Transverse colon (tissue), 4 donors: Measurements from ENCODE around the gene MMP27. TPM values are rescaled to one million over a fixed set of nuclear protein-coding genes. Genes with fewer than 3 reads are reported as not detected.
A peak's percentile ranks its signal among the peaks of the same experiment; 100 is the strongest.
"Not testable (repeated sequence)": the region's sequence is repeated elsewhere in the genome, so short reads cannot be mapped to it uniquely, and the experiment has no call there.

Experiments used
- DNase-seq: peaks from one replicate; pipeline ENCODE4 v3.0.0-alpha.2; 2019
- H3K27ac ChIP-seq, 4 donors: fragments of 200-600 bp; sonication (generic); 2 replicates each; pipeline ENCODE4 v1.5.1; 2016 to 2018; ENCODE audit warnings: inconsistent platforms in 4 of 4
- H3K27me3 ChIP-seq: fragments of 200-600 bp; sonication (generic); 2 replicates; pipeline ENCODE4 v1.5.1; 2017; ENCODE audit warnings: inconsistent platforms
- H3K36me3 ChIP-seq, 4 donors: fragments of 200-600 bp; sonication (generic); 2 replicates each; pipeline ENCODE4 v1.5.1; 2017 to 2019; ENCODE audit warnings: inconsistent platforms in 4 of 4
- H3K4me1 ChIP-seq, 4 donors: fragments of 200-600 bp; sonication (generic); 2 replicates each; pipeline ENCODE4 v1.5.1; 2017 to 2020; ENCODE audit warnings: inconsistent platforms in 4 of 4
- H3K4me3 ChIP-seq, 4 donors: fragments of 200-600 bp; sonication (generic); 1 replicate in 1 of 4; 2 replicates in 3 of 4; pipeline versions ENCODE4 v1.5.1 to v1.6.1; 2017 to 2019; ENCODE audit warnings: inconsistent platforms in 4 of 4
- H3K9me3 ChIP-seq, 2 donors: fragments of 200-600 bp; sonication (generic); 2 replicates each; pipeline ENCODE4 v1.5.1; 2017 to 2019; ENCODE audit warnings: inconsistent platforms in 2 of 2
- CTCF ChIP-seq, 5 experiments: fragments of 200-600 bp in 3 of 5; fragments of 450-650 bp in 2 of 5; sonication (generic) in 3 of 5; IDR thresholded peaks; 1 replicate in 2 of 5; 2 replicates in 3 of 5; pipeline ENCODE4 v1.5.1; 2016 to 2017; ENCODE audit warnings: antibody characterized with exemption in 5 of 5, inconsistent platforms in 3 of 5, mild to moderate bottlenecking in 2 of 5, moderate library complexity in 1 of 5
- EP300 ChIP-seq: sonication (generic); formaldehyde crosslinking; IDR thresholded peaks from one replicate; pipeline ENCODE4 v1.6.1; 2017; ENCODE audit warnings: antibody characterized with exemption, low read depth
- POLR2A ChIP-seq: fragments of 450-650 bp; IDR thresholded peaks from one replicate; pipeline ENCODE4 v1.6.1; 2016; ENCODE audit warnings: antibody characterized with exemption, mild to moderate bottlenecking, moderate library complexity
- POLR2AphosphoS5 ChIP-seq, 3 donors: sonication (generic); formaldehyde crosslinking; IDR thresholded peaks; one replicate each; pipeline ENCODE4 v1.6.1; 2016; ENCODE audit warnings: antibody characterized with exemption in 3 of 3
- WGBS, 2 donors: methylation state at CpG; one replicate each; pipeline ENCODE4 v1.1.5; 2018; ENCODE audit warnings: low coverage in 1 of 2; 5-methylcytosine and 5-hydroxymethylcytosine counted together
- in situ Hi-C, 4 donors: fragments of 200-750 bp; cut with MboI; loops; one replicate each; pipeline versions ENCODE4 v1.15.0 to v1.15.1; 2017; ENCODE audit warnings: low sequenced_read_pairs in 3 of 4, low pct_ligation_motif_present in 1 of 4, low pct_unique_long_range_greater_than_20kb in 1 of 4
- intact Hi-C: fragments of 100-400 bp; cut with DNase I; formaldehyde crosslinking; loops from one replicate; pipeline ENCODE4 v1.15.1; 2023; ENCODE audit warnings: low total_unique reads
- total RNA-seq, 4 donors: library from RNA; depleted of rRNA; stranded (reverse); fragments of >200 nt; gene quantifications; one replicate each; pipeline ENCODE4 v1.1.0, GENCODE V29; 2016

The MMP27 gene
- total RNA-seq = under 1 TPM in 1 of 4 donors, not detected in 3; 0.27 TPM

- no peak for TF ChIP-seq POLR2AphosphoS5 (IDR thresholded peaks at IDR 0.05)
- TF ChIP-seq EP300 = no peak
- TF ChIP-seq CTCF (IDR thresholded peaks at IDR 0.05) = no peak
- TF ChIP-seq POLR2A = no peak
- H3K27ac ChIP-seq = no peak within 1 kb of the TSS
- H3K36me3 ChIP-seq = no peaks in the 10 kb centered on the region
- H3K4me3 ChIP-seq = no peak within 1 kb of the TSS
- no peaks in the 10 kb centered on the region for H3K9me3 ChIP-seq
- in situ Hi-C loops = no loop called here
- H3K4me1 ChIP-seq = no peaks in the 10 kb centered on the region
- intact Hi-C loops = no loop called here
- DNase-seq = no peak
- 64 to 70% methylated on average over 5 of the region's 5 CpGs for WGBS, 2 donors
- no peaks in the 10 kb centered on the region for H3K27me3 ChIP-seq
Measured at GRCh38 chr11:102705626-102706025, at the start of gene MMP27. Gene MMP27 (minus strand): TSS chr11:102705769. CDS start chr11:102705714, 55 bp downstream.

- Histone ChIP-seq H3K4me1 (peaks cover 0 to 10% (median 0%) of the 10 kb centered on the region in 4 donors), H3K36me3 (no peaks in the 10 kb centered on the region), H3K4me3 (no peak overlapping the region), H3K27ac (no peak overlapping the region), H3K27me3 (no peaks in the 10 kb centered on the region), H3K9me3 (no peaks in the 10 kb centered on the region)
- DNase-seq = no peak
- TF ChIP-seq POLR2A (no peak), POLR2AphosphoS5 (IDR thresholded peaks at IDR 0.05) (no peak), EP300 (no peak), CTCF (IDR thresholded peaks at IDR 0.05) (no peak)
- intact Hi-C loops (no loop called here), in situ Hi-C loops (no loop called here)
- WGBS, 2 donors = 100% methylated on average over 1 of the region's 1 CpG
Measured at GRCh38 chr11:102753267-102753666, 47.7 kb upstream of the MMP27 start.

- in situ Hi-C loops = no loop called here
- TF ChIP-seq EP300 = no peak
- TF ChIP-seq POLR2AphosphoS5 (IDR thresholded peaks at IDR 0.05) = no peak
- no peak for TF ChIP-seq CTCF (IDR thresholded peaks at IDR 0.05)
- TF ChIP-seq POLR2A = no peak
- no peak overlapping the region for H3K27ac ChIP-seq
- H3K4me3 ChIP-seq = no peak overlapping the region
- no peak for DNase-seq
- intact Hi-C loops = no loop called here
- peaks cover 0 to 6% (median 0%) of the 10 kb centered on the region in 4 donors for H3K4me1 ChIP-seq
- H3K36me3 ChIP-seq = no peaks in the 10 kb centered on the region
- H3K9me3 ChIP-seq = no peaks in the 10 kb centered on the region
- no peaks in the 10 kb centered on the region for H3K27me3 ChIP-seq
Measured at GRCh38 chr11:102751673-102752072, 46.1 kb upstream of the MMP27 start.

GRCh38 chr11:102749101-102749722, 43.6 kb upstream of the MMP27 start:
- Histone ChIP-seq H3K27me3 (no peaks in the 10 kb centered on the region), H3K27ac (no peak overlapping the region), H3K4me1 (no peaks in the 10 kb centered on the region), H3K4me3 (no peak overlapping the region), H3K9me3 (no peaks in the 10 kb centered on the region), H3K36me3 (no peaks in the 10 kb centered on the region)
- intact Hi-C loops = no loop called here
- in situ Hi-C loops = loop anchor here in 2 of 4 donors (25.0 kb wide), 1 partner anchor 188 kb away; no protein-coding TSS in a partner anchor
- no peak for TF ChIP-seq POLR2A
- TF ChIP-seq EP300 = no peak
- no peak for DNase-seq

- H3K27ac ChIP-seq = peak overlapping the region in 2 of 4 donors; percentile 24 to 40
- intact Hi-C loops, H3K27me3 ChIP-seq, DNase-seq, H3K4me1 ChIP-seq, H3K9me3 ChIP-seq, H3K36me3 ChIP-seq: not testable (repeated sequence)
- 79 to 84% methylated on average over 12 to 31 of the region's 32 CpGs for WGBS, 2 donors
- peak overlapping the region in 2 of 4 donors; percentile 9 to 11 for H3K4me3 ChIP-seq
- in situ Hi-C loops = loop anchor here in 2 of 4 donors (25.0 kb wide), 1 partner anchor 190 kb away; no protein-coding TSS in a partner anchor
Measured at GRCh38 chr11:102746746-102747578, 41.4 kb upstream of the MMP27 start.
